ENCODE results near the gene ASCL2. TPM values are rescaled to one million over a fixed set of nuclear protein-coding genes. Genes with fewer than 3 reads are reported as not detected.

The ASCL2 gene
- total RNA-seq, 1 donor from 2014 or later, result 0.58 TPM

GRCh38 chr11:2302896-2303626 lies 32.7 kb upstream of the ASCL2 start:
- Mint-ChIP-seq H3K27me3 (ENCODE audit: low read depth) (no peaks in the 10 kb centered on the region), H3K9me3 (no peaks in the 10 kb centered on the region), H3K4me3 (no peak overlapping the region), H3K27ac (peak overlapping the region; percentile 34), H3K4me1 (peaks cover 37% of the 10 kb centered on the region), H3K36me3 (no peaks in the 10 kb centered on the region)
- no peak for TF ChIP-seq CTCF (IDR thresholded peaks at IDR 0.05; ENCODE audit: unreplicated experiment)
- no peak for DNase-seq (ENCODE audit: low spot score in 2 of 2, unreplicated experiment in 2 of 2)

GRCh38 chr11:2302306-2302895 lies 32.0 kb upstream of the ASCL2 start:
- no peak for TF ChIP-seq CTCF (IDR thresholded peaks at IDR 0.05; ENCODE audit: unreplicated experiment)
- Mint-ChIP-seq H3K4me1 (peaks cover 33% of the 10 kb centered on the region), H3K36me3 (no peaks in the 10 kb centered on the region), H3K27ac (peak overlapping the region; percentile 34), H3K9me3 (no peaks in the 10 kb centered on the region), H3K4me3 (no peak overlapping the region), H3K27me3 (ENCODE audit: low read depth) (no peaks in the 10 kb centered on the region)
- DNase-seq (ENCODE audit: low spot score in 2 of 2, unreplicated experiment in 2 of 2), result no peak

- no peaks in the 10 kb centered on the region for H3K9me3 Mint-ChIP-seq
- no peaks in the 10 kb centered on the region for H3K36me3 Mint-ChIP-seq
- no peak for DNase-seq (ENCODE audit: low spot score in 2 of 2, unreplicated experiment in 2 of 2)
- no peak for TF ChIP-seq CTCF (IDR thresholded peaks at IDR 0.05; ENCODE audit: unreplicated experiment)
- H3K27me3 Mint-ChIP-seq (ENCODE audit: low read depth), result no peaks in the 10 kb centered on the region
- no peak within 1 kb of the TSS for H3K4me3 Mint-ChIP-seq
- H3K27ac Mint-ChIP-seq, result peak within 1 kb of the TSS; percentile 34
- peaks cover 29% of the 10 kb centered on the region for H3K4me1 Mint-ChIP-seq
Measured at GRCh38 chr11:2301631-2302305, 31.4 kb upstream of the ASCL2 start, which contains the start of the genes C11orf21 and TSPAN32. TSS of gene C11orf21 (minus strand) at chr11:2301918. CDS start at chr11:2301808, 110 bp downstream. TSS of gene TSPAN32 (plus strand) at chr11:2302013. CDS start at chr11:2302150, 137 bp downstream.

GRCh38 chr11:2300936-2301630 lies 30.7 kb upstream of the ASCL2 start:
- DNase-seq (ENCODE audit: low spot score in 2 of 2, unreplicated experiment in 2 of 2), result no peak
- H3K27me3 Mint-ChIP-seq (ENCODE audit: low read depth), result peaks cover 3% of the 10 kb centered on the region
- H3K4me3 Mint-ChIP-seq, result no peak overlapping the region
- no peak for TF ChIP-seq CTCF (IDR thresholded peaks at IDR 0.05; ENCODE audit: unreplicated experiment)
- no peak overlapping the region for H3K27ac Mint-ChIP-seq
- no peaks in the 10 kb centered on the region for H3K36me3 Mint-ChIP-seq
- no peaks in the 10 kb centered on the region for H3K9me3 Mint-ChIP-seq
- H3K4me1 Mint-ChIP-seq, result peaks cover 24% of the 10 kb centered on the region

- Mint-ChIP-seq H3K27me3 (ENCODE audit: low read depth) (peaks cover 7% of the 10 kb centered on the region), H3K4me1 (peaks cover 17% of the 10 kb centered on the region), H3K4me3 (no peak overlapping the region), H3K27ac (no peak overlapping the region), H3K9me3 (no peaks in the 10 kb centered on the region), H3K36me3 (no peaks in the 10 kb centered on the region)
- no peak for DNase-seq (ENCODE audit: low spot score in 2 of 2, unreplicated experiment in 2 of 2)
- no peak for TF ChIP-seq CTCF (IDR thresholded peaks at IDR 0.05; ENCODE audit: unreplicated experiment)
Measured at GRCh38 chr11:2300290-2300935, 30.0 kb upstream of the ASCL2 start.
